Measurements from ENCODE around the gene TPSD1. TPM values are rescaled to one million over a fixed set of nuclear protein-coding genes. Genes with fewer than 3 reads are reported as not detected.
"Not testable (repeated sequence)": the region's sequence is repeated elsewhere in the genome, so short reads cannot be mapped to it uniquely, and the experiment has no call there.

TPSD1 gene
- total RNA-seq, 1 donor from 2014 or later, result not detected

GRCh38 chr16:1220841-1221627, 34.8 kb upstream of the TPSD1 start:
- no peak for DNase-seq (ENCODE audit: low read depth)

DNA sequence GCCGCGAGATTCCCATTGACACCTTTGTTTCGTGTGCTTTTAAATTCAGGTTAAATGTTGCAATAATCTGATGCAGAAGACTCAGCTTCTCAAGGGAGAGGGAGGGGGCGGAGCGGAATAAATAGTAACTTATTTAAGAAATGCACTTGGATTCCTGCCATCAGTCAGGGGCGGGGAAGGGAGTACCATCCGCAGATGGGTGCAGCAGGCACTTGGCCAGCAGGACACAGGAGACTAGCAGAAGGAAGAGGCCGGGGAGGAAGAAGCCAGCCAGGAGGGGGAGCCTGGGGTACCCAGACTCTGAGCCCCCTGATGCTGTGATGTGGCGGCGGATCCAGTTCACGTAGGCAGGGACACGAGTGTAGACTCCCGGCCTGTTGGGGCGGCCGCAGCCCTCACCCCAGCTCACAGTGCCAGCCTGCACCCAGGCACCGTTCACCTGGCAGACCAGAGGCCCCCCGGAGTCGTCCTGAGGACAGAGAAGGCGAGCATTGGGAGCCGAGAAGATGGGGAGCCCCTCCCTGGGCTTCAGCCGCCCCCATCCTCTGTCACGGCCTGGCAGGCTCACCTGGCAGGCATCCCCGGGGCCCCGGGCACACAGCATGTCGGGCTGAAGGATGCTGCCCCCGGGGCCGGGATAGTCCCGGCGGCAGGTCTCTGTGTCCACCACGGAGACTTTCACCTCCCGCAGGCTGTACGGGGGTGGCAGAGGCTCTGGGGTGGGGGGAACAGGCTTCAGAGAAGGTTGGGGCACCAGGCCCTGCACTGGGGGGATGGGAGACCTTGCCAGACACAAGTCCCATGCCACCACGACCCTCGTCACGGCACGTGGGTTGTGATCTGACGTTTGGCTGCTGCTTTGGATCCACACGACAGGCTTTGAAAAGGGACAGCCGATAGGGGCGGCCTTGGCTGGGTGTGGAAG, 34.0 kb upstream of the TPSD1 start:
- no peak for DNase-seq (ENCODE audit: low read depth)

DNA sequence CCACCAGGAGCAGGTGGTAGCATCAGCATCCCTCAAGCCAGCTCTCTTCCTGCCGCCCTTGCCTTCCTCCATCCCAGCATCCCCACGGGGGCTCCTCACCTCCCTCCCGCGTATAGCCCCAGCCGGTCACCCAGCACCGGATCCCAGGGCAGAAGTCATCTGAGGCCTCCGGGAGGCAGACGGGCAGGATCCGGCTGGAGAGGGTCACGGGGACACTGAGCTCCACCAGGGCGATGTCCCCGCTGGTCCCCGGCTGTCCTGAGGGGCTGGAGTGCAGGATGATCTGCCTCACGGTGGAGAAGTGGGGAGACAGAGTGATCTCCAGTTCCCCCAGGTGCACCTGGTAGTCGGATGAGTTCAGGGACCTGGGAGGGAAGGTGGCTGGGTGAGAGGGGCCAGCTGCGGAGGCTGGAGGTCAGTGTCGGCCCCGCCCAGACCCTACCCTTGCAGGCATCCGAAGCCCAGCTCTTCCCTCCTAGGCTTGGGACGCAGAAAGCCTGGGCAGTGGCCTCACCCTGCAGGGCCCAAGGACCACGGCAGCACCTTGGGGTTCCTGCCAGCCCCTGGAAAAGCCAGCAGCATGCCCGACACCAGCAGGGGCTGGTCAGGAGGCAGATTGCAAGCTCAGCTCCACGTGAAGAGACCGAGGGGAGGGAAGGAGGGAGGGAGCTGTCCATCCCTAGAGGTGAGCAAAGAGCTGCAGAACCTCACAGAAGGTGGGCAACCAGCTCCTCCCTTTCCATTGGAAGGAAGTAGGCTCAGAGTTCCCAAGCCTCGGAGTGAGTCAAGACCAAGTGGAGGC, 33.1 kb upstream of the TPSD1 start:
- no peak for DNase-seq (ENCODE audit: low read depth)

DNA sequence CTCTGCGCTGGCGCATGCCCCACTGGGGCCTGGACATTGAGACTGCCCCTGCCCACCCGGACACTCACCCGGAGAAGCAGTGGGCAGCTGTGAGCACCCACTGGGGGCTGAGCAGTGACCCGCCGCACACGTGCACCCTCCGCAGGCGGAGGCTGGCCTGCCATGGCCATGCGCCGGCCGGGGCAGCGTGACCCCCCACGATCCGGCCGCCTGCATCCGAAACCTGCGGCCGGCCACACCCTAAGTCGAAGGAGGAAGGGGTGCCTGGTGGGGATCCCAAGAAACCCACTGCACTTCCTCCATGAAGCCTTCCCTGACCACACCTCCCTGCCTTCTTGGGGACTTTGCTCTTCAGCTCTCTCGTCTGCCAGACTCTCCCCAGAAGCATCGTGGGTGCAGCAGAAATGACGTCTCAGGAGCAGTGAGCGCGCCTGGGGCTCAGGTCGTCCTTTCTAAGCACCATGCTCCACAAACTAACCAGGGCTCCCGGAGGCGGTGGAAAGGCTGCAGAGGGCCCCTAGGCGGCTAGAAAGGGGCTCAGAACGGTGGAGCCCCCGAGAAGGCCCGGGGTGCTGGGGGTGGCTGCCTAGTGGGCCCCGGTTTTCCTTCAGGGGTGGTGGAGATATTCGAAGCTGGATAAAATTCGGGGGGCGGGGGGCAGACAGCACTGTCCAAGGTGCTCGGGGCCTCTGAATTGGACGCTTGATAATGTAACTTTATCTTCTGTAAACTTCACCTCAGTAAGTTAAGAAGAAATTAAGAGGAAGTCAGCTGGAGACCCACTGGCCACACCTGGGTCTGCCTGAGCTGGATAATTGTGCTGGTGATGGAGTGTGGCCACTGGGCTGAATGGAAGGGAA, 32.3 kb upstream of the TPSD1 start:
- DNase-seq (ENCODE audit: low read depth), result no peak

DNA sequence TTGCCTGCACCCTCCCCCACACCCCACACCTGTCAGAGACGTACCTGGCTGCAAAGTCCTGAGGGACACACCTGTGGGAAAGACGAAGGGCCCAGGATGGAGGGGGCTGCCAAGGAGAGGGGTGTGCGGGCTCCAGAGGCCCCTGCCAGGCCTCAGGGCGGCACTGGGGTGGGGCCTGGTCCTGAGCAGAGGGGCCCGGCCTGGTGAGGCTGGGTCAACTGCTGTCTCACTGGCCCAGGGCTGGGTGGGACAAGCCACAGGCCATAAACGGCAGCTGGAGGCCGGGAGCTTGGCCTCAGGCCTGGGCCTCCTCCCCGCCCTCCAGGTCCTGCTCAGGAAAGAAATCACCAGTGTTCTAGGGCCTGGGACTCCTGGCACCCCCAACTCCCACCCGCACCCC, 31.3 kb upstream of the TPSD1 start:
- DNase-seq (ENCODE audit: low read depth), result no peak

DNA sequence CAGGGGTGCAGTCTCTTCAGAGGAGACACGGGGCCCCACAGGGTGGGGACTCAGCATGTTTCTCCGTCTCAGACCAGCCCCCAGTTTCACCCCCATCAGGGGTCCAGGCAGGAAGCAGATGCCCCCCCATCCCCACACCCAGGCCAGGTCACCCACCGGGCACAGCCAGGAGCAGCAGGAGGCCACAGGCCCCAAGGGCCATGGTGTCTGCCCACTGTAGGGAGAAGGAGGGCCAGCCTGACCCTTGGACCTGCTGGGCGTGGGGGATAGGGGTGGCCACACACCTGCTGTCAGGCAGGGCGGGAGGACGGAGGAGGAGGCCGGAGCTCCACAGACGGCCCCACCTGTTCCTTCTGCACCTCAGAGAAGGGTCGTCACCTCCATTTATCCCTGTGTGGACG, 30.8 kb upstream of the TPSD1 start, which contains the start of gene TPSG1:
Gene TPSG1, minus strand, starts transcription at position 218 of the 401 bp plus-strand sequence. Its CDS starts 16 bp downstream, at position 202.
- DNase-seq (ENCODE audit: low read depth), result no peak

DNA sequence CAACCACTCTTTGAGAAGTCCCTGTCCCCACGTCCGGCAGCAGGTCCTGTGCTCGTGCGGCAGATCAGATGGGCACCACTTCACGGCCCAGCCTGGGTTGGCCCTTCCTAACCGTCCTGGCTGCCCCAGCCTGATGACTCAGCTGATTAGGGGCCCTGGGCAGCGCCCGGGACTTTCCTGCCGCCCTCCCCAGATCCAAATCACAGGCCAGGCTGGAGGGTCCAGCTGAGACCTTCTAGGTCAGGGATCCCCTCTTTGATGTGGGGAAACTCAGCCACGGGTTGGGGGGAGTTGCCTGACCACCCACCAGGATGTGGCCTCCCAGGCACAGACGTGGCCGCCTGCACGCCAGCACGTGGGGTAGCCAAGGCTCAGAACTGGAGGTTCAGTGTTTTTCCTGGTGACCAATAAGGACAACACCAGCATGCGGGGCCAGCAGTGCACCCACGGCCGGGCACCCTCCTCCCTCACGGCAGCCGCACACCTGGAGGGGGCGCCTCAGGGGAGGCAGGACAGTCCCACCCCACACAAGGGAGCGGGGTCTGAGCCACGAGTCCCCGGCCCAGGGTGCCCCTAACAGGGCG, 30.0 kb upstream of the TPSD1 start:
- not testable (repeated sequence) for DNase-seq (ENCODE audit: low read depth)

GRCh38 chr16:1226692-1227091, 29.2 kb upstream of the TPSD1 start:
- not testable (repeated sequence) for DNase-seq (ENCODE audit: low read depth)

- not testable (repeated sequence) for DNase-seq (ENCODE audit: low read depth)
Observed at GRCh38 chr16:1228227-1228626, 27.6 kb upstream of the TPSD1 start.

DNA sequence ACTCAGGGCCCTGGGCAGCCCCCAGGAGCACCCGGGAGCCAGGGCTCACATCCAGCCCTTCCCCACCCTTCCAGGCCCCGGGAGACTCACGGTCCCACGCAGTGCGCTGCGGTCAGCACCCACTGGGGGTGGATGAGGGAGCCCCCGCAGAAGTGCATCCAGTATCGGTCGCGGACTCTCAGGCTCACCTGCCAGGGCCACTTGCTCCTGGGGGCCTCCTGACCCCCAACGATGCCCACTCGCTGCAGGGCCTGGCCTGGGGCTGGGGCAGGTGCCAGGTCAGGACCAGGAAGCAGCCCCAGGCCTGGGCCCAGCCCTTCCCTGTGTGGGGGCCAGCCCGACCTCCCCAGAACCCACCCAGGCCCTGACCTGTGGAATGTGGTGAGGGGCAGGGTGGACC, 26.4 kb upstream of the TPSD1 start:
- not testable (repeated sequence) for DNase-seq (ENCODE audit: low read depth)

DNA sequence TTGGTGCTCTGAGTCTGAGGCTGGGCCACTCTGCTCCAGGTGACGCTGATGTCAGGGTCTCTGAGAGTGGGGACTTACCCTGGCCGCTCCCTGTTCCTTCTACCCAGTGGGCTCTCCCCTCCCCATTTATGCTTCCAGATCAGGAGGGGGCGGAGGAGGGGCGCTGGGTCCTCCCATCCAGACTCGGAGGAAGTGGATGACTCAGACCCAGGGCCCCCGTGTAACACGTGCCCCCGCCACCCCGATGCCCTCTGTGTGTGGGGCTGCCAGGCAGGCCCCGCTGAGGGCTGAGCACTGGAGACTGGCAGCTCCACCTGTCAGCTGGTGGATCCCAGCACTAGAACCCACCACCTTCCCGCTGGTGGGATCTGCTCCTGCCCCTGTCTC, 25.8 kb upstream of the TPSD1 start, which contains the start of gene TPSB2:
Gene TPSB2, minus strand, starts transcription at position 101 of the 387 bp plus-strand sequence. CDS start 233 bp downstream, outside the sequence.
- not testable (repeated sequence) for DNase-seq (ENCODE audit: low read depth)

DNA sequence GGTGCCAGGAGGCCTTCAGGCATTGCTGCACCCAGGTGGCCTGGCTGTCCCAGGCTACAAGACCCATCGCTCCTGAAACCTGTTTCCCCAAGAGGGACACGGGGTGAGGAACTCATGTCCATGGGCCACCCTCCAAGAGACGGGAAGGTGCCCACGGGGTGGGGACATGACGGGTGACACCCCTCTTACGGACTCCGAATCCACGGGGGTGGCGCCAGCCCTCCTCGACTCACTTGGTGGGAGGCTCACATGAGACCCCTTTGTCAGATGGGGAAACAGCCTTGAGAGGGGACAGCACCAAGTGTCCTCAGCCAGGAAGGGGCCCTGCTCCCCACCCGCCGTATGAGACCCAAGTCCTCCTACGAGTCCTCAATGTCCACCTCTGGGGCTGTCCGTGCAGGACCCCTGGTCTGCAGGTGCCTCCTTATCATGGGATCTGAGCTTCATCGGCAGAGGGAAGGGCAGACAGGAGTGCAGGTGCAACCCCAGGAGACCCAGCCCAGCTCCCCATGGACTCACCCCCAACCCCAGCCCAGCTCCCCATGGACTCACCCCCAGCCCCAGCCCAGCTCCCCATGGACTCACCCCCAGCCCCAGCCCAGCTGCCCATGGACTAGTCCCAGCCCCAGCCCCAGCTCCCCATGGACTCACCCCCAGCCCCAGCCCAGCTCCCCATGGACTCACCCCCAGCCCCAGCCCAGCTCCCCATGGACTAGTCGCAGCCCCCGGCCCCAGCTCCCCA, 25.2 kb upstream of the TPSD1 start:
- not testable (repeated sequence) for DNase-seq (ENCODE audit: low read depth)

DNA sequence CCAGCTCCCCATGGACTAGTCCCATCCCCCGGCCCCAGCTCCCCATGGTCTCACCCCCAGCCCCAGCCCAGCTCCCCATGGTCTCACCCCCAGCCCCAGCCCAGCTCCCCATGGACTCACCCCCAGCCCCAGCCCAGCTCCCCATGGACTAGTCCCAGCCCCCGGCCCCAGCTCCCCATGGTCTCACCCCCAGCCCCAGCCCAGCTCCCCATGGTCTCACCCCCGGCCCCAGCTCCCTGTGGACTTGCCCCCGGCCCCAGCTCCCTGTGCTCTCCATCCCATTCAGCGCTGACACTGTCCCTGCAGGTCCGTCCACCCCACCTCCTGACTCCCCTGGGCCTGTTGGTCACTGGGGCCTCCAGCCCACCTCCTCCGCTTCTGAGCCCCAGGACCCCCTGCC, 24.6 kb upstream of the TPSD1 start:
- not testable (repeated sequence) for DNase-seq (ENCODE audit: low read depth)

GRCh38 chr16:1232049-1232748, 23.7 kb upstream of the TPSD1 start:
- not testable (repeated sequence) for DNase-seq (ENCODE audit: low read depth)

- DNase-seq (ENCODE audit: low read depth), result not testable (repeated sequence)
Observed at GRCh38 chr16:1236659-1237058, 19.2 kb upstream of the TPSD1 start.

GRCh38 chr16:1237990-1238389, 17.9 kb upstream of the TPSD1 start:
- DNase-seq (ENCODE audit: low read depth), result no peak

- DNase-seq (ENCODE audit: low read depth), result not testable (repeated sequence)
Observed at GRCh38 chr16:1238909-1239308, 17.0 kb upstream of the TPSD1 start.

- DNase-seq (ENCODE audit: low read depth), result not testable (repeated sequence)
Observed at GRCh38 chr16:1239575-1239974, 16.3 kb upstream of the TPSD1 start.
